Measurements from ENCODE around the gene PDCD4. TPM values are rescaled to one million over a fixed set of nuclear protein-coding genes. Genes with fewer than 3 reads are reported as not detected.

Gene PDCD4
- total and polyA plus RNA-seq, 10 of the 15 experiments (the other 5 are each of a cell fraction or from before 2014, with no cell fraction given): 101 to 372 (median 171) TPM

DNA sequence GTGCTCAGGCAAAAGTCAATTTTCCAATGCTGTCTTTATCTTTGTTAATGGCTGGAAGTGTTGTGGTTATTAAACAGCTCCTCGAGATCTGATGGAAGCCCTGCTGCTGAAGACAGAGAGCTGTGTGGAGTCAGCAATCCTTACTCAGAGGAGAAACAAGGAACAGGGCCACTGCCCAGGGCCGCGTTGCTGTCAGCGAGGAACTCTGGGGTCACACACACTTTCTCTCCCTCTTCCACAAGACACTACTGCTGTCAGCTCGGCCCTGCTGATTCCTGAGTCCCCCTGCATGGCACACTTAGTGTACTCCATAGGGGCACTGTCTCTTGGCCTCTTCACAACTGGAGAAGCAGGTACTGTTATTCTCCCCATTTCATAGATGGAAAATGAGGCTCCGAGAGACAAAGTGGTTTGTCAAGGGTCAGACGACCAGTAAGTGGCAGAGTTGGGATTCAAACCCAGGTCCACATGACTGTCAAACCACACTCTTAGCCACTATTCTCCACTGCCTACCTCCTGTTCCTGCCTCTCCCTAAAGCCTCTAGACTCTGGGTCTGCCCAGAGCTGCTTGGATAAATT is 29.3 kb upstream of the PDCD4 start (continued):
- TF ChIP-seq NKRF (conservative IDR thresholded peaks at IDR 0.05) (0 out of 2 replicates have a peak, but pooled peaks have one; percentile 28), NR2C2 (IDR thresholded peaks at IDR 0.05; ENCODE audit: borderline replicate concordance, control insufficient read depth, insufficient read length, low read depth) (no peak), SPI1 (IDR thresholded peaks at IDR 0.05; ENCODE audit: borderline replicate concordance, insufficient read depth, low read depth, low read length) (0 out of 2 replicates have a peak, but pooled peaks have one; percentile 5), ZNF24 (IDR thresholded peaks at IDR 0.05) (no peak), EGR1 (IDR thresholded peaks at IDR 0.05; ENCODE audit: borderline replicate concordance in 1 of 2, low read depth in 2 of 2, low read length in 2 of 2) (0 out of 3 replicates have a peak, but pooled peaks of 1 of the 2 experiments have one; percentile 3), SUZ12 (IDR thresholded peaks at IDR 0.05; ENCODE audit: unreplicated experiment) (no peak), GATAD2B (conservative IDR thresholded peaks at IDR 0.05; ENCODE audit: low read depth) (0 out of 2 replicates have a peak, but pooled peaks have one; percentile 33), MYB (IDR thresholded peaks at IDR 0.05; ENCODE audit: borderline replicate concordance, low read depth, low read length) (no peak), LARP7 (IDR thresholded peaks at IDR 0.05) (peak; percentile 64), SMAD5 (IDR thresholded peaks at IDR 0.05; ENCODE audit: low read depth) (peak; percentile 51; the same call in 1 of the 2 replicates), BHLHE40 (IDR thresholded peaks at IDR 0.05; ENCODE audit: borderline replicate concordance in 1 of 2, low read depth in 2 of 2, low read length in 1 of 2) (no peak), MYC (IDR thresholded peaks at IDR 0.05; ENCODE audit: insufficient read depth, insufficient read length, insufficient replicate concordance, low read length, severe bottlenecking) (no peak), PAX8 (IDR thresholded peaks at IDR 0.05) (no peak), ZNF687 (IDR thresholded peaks at IDR 0.05) (no peak), CBFB (IDR thresholded peaks at IDR 0.05; ENCODE audit: low read depth) (no peak), HDAC6 (IDR thresholded peaks at IDR 0.05; ENCODE audit: unreplicated experiment) (no peak), POLR2AphosphoS5 (IDR thresholded peaks at IDR 0.05; ENCODE audit: low read length) (peak; percentile 68)
- TF ChIP-seq, protein P1, sequence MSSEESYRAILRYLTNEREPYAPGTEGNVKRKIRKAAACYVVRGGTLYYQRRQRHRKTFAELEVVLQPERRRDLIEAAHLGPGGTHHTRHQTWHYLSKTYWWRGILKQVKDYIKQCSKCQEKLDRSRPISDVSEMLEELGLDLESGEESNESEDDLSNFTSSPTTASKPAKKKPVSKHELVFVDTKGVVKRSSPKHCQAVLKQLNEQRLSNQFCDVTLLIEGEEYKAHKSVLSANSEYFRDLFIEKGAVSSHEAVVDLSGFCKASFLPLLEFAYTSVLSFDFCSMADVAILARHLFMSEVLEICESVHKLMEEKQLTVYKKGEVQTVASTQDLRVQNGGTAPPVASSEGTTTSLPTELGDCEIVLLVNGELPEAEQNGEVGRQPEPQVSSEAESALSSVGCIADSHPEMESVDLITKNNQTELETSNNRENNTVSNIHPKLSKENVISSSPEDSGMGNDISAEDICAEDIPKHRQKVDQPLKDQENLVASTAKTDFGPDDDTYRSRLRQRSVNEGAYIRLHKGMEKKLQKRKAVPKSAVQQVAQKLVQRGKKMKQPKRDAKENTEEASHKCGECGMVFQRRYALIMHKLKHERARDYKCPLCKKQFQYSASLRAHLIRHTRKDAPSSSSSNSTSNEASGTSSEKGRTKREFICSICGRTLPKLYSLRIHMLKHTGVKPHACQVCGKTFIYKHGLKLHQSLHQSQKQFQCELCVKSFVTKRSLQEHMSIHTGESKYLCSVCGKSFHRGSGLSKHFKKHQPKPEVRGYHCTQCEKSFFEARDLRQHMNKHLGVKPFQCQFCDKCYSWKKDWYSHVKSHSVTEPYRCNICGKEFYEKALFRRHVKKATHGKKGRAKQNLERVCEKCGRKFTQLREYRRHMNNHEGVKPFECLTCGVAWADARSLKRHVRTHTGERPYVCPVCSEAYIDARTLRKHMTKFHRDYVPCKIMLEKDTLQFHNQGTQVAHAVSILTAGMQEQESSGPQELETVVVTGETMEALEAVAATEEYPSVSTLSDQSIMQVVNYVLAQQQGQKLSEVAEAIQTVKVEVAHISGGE (CRISPR knock-in tag; IDR thresholded peaks at IDR 0.05): peak; percentile 25; the same call in 1 of the 2 replicates
- TF ChIP-seq, protein P2, sequence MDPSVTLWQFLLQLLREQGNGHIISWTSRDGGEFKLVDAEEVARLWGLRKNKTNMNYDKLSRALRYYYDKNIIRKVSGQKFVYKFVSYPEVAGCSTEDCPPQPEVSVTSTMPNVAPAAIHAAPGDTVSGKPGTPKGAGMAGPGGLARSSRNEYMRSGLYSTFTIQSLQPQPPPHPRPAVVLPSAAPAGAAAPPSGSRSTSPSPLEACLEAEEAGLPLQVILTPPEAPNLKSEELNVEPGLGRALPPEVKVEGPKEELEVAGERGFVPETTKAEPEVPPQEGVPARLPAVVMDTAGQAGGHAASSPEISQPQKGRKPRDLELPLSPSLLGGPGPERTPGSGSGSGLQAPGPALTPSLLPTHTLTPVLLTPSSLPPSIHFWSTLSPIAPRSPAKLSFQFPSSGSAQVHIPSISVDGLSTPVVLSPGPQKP (IDR thresholded peaks at IDR 0.05; ENCODE audit: low read depth, low read length): no peak

Data from GM12878 (cell line).